HG03558 (cell line): ENCODE data around the gene NFE2L3.

Experiments used
- ATAC-seq: cut with Tn5 transposase; IDR thresholded peaks from one replicate; pipeline ENCODE4 v1.9.1; 2021; ENCODE audit warnings: moderate number of reproducible peaks; ENCODE audit not compliant: unreplicated experiment; ENCODE audit errors: extremely low read depth

NFE2L3 gene

GRCh38 chr7:26195867-26196657 lies 44.1 kb downstream of the NFE2L3 start:
- no peak for ATAC-seq

- ATAC-seq, result no peak
These were observed 45.4 kb downstream of the NFE2L3 start for GRCh38 chr7:26197153-26198115.

- ATAC-seq, result no peak
These were observed 46.3 kb downstream of the NFE2L3 start for GRCh38 chr7:26198133-26198780.

GRCh38 chr7:26198781-26199169 lies 46.8 kb downstream of the NFE2L3 start:
- no peak for ATAC-seq

- no peak for ATAC-seq
These were observed 47.5 kb downstream of the NFE2L3 start for GRCh38 chr7:26199301-26200037.

GRCh38 chr7:26200038-26200443 lies 48.0 kb downstream of the NFE2L3 start:
- no peak for ATAC-seq

- peak; percentile 42 for ATAC-seq
These were observed 48.6 kb downstream of the NFE2L3 start, which contains the start of gene HNRNPA2B1 for GRCh38 chr7:26200444-26201246. Gene HNRNPA2B1 (minus strand): TSS chr7:26200746. CDS start chr7:26200577, 169 bp downstream.

GRCh38 chr7:26201247-26202018 lies 49.4 kb downstream of the NFE2L3 start, which contains the start of gene CBX3:
Gene CBX3 (plus strand): TSS chr7:26201745. CDS start chr7:26202999, 1,254 bp downstream.
- peak; percentile 24 for ATAC-seq

GRCh38 chr7:26202019-26202990 lies 50.3 kb downstream of the NFE2L3 start:
- ATAC-seq, result no peak

GRCh38 chr7:26203016-26203415 lies 51.0 kb downstream of the NFE2L3 start:
- ATAC-seq, result no peak

- ATAC-seq, result no peak
These were observed 56.0 kb downstream of the NFE2L3 start for GRCh38 chr7:26208040-26208439.

GRCh38 chr7:26212921-26213718 lies 61.1 kb downstream of the NFE2L3 start:
- ATAC-seq, result no peak

GRCh38 chr7:26213807-26214515 lies 62.0 kb downstream of the NFE2L3 start:
- ATAC-seq, result no peak

- ATAC-seq, result no peak
These were observed 64.1 kb downstream of the NFE2L3 start for GRCh38 chr7:26216049-26216448.

- ATAC-seq, result no peak
These were observed 72.4 kb downstream of the NFE2L3 start for GRCh38 chr7:26224359-26224758.

- ATAC-seq, result no peak
These were observed 76.0 kb downstream of the NFE2L3 start for GRCh38 chr7:26227987-26228386.
